Measurements from ENCODE around the gene MAP3K4. TPM values are rescaled to one million over a fixed set of nuclear protein-coding genes. Genes with fewer than 3 reads are reported as not detected.
"Not testable (repeated sequence)": the region's sequence is repeated elsewhere in the genome, so short reads cannot be mapped to it uniquely, and the experiment has no call there.

Gene MAP3K4
- total RNA-seq, 1 experiment from 2014 or later: 69.8 TPM

DNA sequence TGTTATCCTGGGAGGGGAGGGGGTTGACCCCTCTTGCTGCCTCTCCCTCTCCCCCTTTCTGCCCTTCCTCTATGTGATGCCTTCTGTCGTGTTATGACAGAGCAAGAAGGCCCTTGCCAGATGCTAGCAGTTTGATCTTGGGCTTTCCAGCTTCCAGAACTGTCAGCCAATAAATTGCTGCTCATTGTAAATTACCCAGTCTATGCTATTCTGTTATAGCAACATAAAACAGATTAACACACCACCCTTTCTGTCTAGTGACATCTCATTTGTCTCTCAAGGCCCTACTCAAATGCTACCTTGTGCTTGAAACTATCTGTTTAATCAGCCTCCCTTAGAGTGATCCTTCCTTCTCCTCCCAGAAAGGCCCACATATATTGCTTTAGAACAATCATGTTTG lies 16.4 kb upstream of the MAP3K4 start:
- H3K4me1 Mint-ChIP-seq: peaks cover 34% of the 10 kb centered on the region
- ATAC-seq (no peak), DNase-seq (ENCODE audit: low spot score) (no peak)
- POLR2A ChIA-PET: no interaction called here
- H3K9me3 Mint-ChIP-seq: peaks cover 11% of the 10 kb centered on the region
- peaks cover 7% of the 10 kb centered on the region for H3K27me3 Mint-ChIP-seq (ENCODE audit: low read depth)
- CTCF ChIA-PET: interaction anchor here (1.1 kb wide), 1 partner anchor 41 kb away, joined by 3 read pairs; no protein-coding TSS in a partner anchor
- H3K4me3 Mint-ChIP-seq: no peak overlapping the region
- no peak overlapping the region for H3K27ac Mint-ChIP-seq
- TF ChIP-seq SOX15 (CRISPR knock-in tag; IDR thresholded peaks at IDR 0.05): no peak
- TF ChIP-seq, protein P1, sequence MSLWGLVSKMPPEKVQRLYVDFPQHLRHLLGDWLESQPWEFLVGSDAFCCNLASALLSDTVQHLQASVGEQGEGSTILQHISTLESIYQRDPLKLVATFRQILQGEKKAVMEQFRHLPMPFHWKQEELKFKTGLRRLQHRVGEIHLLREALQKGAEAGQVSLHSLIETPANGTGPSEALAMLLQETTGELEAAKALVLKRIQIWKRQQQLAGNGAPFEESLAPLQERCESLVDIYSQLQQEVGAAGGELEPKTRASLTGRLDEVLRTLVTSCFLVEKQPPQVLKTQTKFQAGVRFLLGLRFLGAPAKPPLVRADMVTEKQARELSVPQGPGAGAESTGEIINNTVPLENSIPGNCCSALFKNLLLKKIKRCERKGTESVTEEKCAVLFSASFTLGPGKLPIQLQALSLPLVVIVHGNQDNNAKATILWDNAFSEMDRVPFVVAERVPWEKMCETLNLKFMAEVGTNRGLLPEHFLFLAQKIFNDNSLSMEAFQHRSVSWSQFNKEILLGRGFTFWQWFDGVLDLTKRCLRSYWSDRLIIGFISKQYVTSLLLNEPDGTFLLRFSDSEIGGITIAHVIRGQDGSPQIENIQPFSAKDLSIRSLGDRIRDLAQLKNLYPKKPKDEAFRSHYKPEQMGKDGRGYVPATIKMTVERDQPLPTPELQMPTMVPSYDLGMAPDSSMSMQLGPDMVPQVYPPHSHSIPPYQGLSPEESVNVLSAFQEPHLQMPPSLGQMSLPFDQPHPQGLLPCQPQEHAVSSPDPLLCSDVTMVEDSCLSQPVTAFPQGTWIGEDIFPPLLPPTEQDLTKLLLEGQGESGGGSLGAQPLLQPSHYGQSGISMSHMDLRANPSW (CRISPR knock-in tag; conservative IDR thresholded peaks at IDR 0.05; ENCODE audit: low read depth): no peak
- TF ChIP-seq, protein P2, sequence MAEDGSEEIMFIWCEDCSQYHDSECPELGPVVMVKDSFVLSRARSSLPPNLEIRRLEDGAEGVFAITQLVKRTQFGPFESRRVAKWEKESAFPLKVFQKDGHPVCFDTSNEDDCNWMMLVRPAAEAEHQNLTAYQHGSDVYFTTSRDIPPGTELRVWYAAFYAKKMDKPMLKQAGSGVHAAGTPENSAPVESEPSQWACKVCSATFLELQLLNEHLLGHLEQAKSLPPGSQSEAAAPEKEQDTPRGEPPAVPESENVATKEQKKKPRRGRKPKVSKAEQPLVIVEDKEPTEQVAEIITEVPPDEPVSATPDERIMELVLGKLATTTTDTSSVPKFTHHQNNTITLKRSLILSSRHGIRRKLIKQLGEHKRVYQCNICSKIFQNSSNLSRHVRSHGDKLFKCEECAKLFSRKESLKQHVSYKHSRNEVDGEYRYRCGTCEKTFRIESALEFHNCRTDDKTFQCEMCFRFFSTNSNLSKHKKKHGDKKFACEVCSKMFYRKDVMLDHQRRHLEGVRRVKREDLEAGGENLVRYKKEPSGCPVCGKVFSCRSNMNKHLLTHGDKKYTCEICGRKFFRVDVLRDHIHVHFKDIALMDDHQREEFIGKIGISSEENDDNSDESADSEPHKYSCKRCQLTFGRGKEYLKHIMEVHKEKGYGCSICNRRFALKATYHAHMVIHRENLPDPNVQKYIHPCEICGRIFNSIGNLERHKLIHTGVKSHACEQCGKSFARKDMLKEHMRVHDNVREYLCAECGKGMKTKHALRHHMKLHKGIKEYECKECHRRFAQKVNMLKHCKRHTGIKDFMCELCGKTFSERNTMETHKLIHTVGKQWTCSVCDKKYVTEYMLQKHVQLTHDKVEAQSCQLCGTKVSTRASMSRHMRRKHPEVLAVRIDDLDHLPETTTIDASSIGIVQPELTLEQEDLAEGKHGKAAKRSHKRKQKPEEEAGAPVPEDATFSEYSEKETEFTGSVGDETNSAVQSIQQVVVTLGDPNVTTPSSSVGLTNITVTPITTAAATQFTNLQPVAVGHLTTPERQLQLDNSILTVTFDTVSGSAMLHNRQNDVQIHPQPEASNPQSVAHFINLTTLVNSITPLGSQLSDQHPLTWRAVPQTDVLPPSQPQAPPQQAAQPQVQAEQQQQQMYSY (CRISPR knock-in tag; IDR thresholded peaks at IDR 0.05): no peak
- no peak for TF ChIP-seq NFATC4 (CRISPR knock-in tag; IDR thresholded peaks at IDR 0.05)
- no peak for TF ChIP-seq GABPB1 (CRISPR knock-in tag; IDR thresholded peaks at IDR 0.05)
- TF ChIP-seq, protein P3, sequence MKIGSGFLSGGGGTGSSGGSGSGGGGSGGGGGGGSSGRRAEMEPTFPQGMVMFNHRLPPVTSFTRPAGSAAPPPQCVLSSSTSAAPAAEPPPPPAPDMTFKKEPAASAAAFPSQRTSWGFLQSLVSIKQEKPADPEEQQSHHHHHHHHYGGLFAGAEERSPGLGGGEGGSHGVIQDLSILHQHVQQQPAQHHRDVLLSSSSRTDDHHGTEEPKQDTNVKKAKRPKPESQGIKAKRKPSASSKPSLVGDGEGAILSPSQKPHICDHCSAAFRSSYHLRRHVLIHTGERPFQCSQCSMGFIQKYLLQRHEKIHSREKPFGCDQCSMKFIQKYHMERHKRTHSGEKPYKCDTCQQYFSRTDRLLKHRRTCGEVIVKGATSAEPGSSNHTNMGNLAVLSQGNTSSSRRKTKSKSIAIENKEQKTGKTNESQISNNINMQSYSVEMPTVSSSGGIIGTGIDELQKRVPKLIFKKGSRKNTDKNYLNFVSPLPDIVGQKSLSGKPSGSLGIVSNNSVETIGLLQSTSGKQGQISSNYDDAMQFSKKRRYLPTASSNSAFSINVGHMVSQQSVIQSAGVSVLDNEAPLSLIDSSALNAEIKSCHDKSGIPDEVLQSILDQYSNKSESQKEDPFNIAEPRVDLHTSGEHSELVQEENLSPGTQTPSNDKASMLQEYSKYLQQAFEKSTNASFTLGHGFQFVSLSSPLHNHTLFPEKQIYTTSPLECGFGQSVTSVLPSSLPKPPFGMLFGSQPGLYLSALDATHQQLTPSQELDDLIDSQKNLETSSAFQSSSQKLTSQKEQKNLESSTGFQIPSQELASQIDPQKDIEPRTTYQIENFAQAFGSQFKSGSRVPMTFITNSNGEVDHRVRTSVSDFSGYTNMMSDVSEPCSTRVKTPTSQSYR (CRISPR knock-in tag; IDR thresholded peaks at IDR 0.05): no peak
- TF ChIP-seq MXD4 (CRISPR knock-in tag; IDR thresholded peaks at IDR 0.05; ENCODE audit: borderline replicate concordance): no peak
- peaks cover 15% of the 10 kb centered on the region for H3K36me3 Mint-ChIP-seq

DNA sequence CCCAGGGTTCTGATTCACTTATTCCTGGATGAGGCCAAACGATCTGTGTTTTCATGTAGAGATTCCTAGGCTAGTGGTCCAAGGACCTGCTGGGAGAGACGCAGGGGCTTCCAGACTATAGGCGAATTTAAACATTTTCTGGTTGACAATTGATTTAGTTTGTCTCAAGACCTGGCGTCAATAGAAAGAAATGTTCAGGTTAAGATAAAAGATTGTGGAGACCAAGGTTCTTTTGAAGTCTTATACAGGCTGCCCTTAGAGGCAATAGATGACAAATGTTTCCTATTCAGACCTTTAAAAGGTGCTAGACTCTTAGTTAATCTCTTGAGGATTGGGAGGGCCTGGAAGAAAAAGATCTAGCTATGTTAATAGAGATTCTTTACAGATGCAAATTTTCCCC lies 15.6 kb upstream of the MAP3K4 start:
- not testable (repeated sequence) for H3K27ac Mint-ChIP-seq
- POLR2A ChIA-PET: interaction anchor here (0.7 kb wide), 1 partner anchor 91 kb away, joined by 3 read pairs; no protein-coding TSS in a partner anchor
- H3K36me3 Mint-ChIP-seq: peaks cover 15% of the 10 kb centered on the region

DNA sequence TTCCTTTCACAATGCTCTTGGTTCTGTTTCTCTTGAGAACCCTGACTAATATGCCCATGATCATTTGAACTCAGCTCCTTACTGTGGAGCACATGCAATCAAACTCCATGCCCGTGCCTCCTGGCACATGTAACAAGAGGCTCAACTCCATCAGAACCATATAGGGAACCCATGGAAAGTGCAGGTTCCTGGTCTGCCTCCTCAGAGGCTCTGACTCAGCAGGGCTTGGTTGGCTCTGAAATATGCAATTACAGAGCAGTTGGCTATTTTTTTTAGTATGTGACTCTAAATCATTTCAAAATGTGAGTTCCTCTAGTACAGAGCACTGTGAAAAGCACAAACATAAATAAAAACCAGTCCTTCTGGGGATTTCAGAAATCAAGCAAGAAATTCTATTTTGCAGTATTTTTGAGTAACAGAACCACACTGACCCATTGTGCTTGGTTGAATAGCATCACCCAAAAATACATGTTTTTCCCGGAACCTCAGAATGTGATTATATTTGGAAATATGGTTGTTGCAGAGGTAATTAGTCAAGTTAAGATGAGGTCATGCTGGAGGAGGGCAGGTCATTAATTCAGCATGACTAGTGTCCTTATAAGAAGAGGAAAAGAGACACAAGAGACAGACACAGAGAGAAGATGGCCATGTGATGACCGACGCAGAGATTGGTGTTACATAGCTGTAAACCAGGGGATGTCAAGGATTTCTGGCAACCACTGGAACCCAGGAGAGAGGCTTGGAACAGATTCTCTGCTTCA lies 13.2 kb upstream of the MAP3K4 start:
- POLR2A ChIA-PET: no interaction called here
- CTCF ChIA-PET: no interaction called here
- H3K27me3 Mint-ChIP-seq (ENCODE audit: low read depth): peaks cover 7% of the 10 kb centered on the region
- H3K4me3 Mint-ChIP-seq: no peak overlapping the region
- peaks cover 30% of the 10 kb centered on the region for H3K36me3 Mint-ChIP-seq
- ATAC-seq (no peak), DNase-seq (ENCODE audit: low spot score) (no peak)
- peaks cover 28% of the 10 kb centered on the region for H3K4me1 Mint-ChIP-seq
- peaks cover 31% of the 10 kb centered on the region for H3K9me3 Mint-ChIP-seq
- H3K27ac Mint-ChIP-seq: no peak overlapping the region
- TF ChIP-seq, protein P4, sequence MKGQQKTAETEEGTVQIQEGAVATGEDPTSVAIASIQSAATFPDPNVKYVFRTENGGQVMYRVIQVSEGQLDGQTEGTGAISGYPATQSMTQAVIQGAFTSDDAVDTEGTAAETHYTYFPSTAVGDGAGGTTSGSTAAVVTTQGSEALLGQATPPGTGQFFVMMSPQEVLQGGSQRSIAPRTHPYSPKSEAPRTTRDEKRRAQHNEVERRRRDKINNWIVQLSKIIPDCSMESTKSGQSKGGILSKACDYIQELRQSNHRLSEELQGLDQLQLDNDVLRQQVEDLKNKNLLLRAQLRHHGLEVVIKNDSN (CRISPR knock-in tag; IDR thresholded peaks at IDR 0.05): no peak
- TF ChIP-seq, protein P5, sequence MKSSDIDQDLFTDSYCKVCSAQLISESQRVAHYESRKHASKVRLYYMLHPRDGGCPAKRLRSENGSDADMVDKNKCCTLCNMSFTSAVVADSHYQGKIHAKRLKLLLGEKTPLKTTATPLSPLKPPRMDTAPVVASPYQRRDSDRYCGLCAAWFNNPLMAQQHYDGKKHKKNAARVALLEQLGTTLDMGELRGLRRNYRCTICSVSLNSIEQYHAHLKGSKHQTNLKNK (CRISPR knock-in tag; IDR thresholded peaks at IDR 0.05): no peak
- TF ChIP-seq, protein P6, sequence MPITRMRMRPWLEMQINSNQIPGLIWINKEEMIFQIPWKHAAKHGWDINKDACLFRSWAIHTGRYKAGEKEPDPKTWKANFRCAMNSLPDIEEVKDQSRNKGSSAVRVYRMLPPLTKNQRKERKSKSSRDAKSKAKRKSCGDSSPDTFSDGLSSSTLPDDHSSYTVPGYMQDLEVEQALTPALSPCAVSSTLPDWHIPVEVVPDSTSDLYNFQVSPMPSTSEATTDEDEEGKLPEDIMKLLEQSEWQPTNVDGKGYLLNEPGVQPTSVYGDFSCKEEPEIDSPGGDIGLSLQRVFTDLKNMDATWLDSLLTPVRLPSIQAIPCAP (CRISPR knock-in tag; IDR thresholded peaks at IDR 0.05): no peak
- no peak for TF ChIP-seq NR1H2 (CRISPR knock-in tag; IDR thresholded peaks at IDR 0.05)
- no peak for TF ChIP-seq FOXK1 (CRISPR knock-in tag; IDR thresholded peaks at IDR 0.05)
- no peak for TF ChIP-seq RORB (CRISPR knock-in tag; IDR thresholded peaks at IDR 0.05)
- TF ChIP-seq GABPB1 (CRISPR knock-in tag; IDR thresholded peaks at IDR 0.05): no peak
- TF ChIP-seq SMAD4 (CRISPR knock-in tag; IDR thresholded peaks at IDR 0.05): no peak
- TF ChIP-seq, protein P7, sequence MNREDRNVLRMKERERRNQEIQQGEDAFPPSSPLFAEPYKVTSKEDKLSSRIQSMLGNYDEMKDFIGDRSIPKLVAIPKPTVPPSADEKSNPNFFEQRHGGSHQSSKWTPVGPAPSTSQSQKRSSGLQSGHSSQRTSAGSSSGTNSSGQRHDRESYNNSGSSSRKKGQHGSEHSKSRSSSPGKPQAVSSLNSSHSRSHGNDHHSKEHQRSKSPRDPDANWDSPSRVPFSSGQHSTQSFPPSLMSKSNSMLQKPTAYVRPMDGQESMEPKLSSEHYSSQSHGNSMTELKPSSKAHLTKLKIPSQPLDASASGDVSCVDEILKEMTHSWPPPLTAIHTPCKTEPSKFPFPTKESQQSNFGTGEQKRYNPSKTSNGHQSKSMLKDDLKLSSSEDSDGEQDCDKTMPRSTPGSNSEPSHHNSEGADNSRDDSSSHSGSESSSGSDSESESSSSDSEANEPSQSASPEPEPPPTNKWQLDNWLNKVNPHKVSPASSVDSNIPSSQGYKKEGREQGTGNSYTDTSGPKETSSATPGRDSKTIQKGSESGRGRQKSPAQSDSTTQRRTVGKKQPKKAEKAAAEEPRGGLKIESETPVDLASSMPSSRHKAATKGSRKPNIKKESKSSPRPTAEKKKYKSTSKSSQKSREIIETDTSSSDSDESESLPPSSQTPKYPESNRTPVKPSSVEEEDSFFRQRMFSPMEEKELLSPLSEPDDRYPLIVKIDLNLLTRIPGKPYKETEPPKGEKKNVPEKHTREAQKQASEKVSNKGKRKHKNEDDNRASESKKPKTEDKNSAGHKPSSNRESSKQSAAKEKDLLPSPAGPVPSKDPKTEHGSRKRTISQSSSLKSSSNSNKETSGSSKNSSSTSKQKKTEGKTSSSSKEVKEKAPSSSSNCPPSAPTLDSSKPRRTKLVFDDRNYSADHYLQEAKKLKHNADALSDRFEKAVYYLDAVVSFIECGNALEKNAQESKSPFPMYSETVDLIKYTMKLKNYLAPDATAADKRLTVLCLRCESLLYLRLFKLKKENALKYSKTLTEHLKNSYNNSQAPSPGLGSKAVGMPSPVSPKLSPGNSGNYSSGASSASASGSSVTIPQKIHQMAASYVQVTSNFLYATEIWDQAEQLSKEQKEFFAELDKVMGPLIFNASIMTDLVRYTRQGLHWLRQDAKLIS (CRISPR knock-in tag; IDR thresholded peaks at IDR 0.05; ENCODE audit: borderline replicate concordance): no peak

More for the DNA sequence above, 15.6 kb upstream of the MAP3K4 start:
- DNase-seq (ENCODE audit: low spot score); H3K27me3 Mint-ChIP-seq (ENCODE audit: low read depth); H3K4me3 Mint-ChIP-seq; ATAC-seq: not testable (repeated sequence)
- CTCF ChIA-PET: interaction anchor here (1.1 kb wide), 2 partner anchors 42 to 45 kb away, joined by 3 to 5 read pairs; no protein-coding TSS in a partner anchor
- peaks cover 11% of the 10 kb centered on the region for H3K9me3 Mint-ChIP-seq
- peaks cover 34% of the 10 kb centered on the region for H3K4me1 Mint-ChIP-seq

All from WTC11 (cell line).